Activated T-helper 1 cell treated with Interleukin-2 at 50 U/mL for 16 hours (primary cell): Measurements from ENCODE around the gene ZNF415.
"Not testable (repeated sequence)": the region's sequence is repeated elsewhere in the genome, so short reads cannot be mapped to it uniquely, and the experiment has no call there.

Experiments used
- DNase-seq: peaks from one replicate; pipeline ENCODE4 v3.0.0-alpha.2; 2020; ENCODE audit warnings: low read depth

The ZNF415 gene

GRCh38 chr19:53132141-53132991, at the start of gene ZNF415:
Gene ZNF415, minus strand, starts transcription at chr19:53132910. Its CDS starts 10,234 bp downstream, at chr19:53122676.
- DNase-seq, result peak; percentile 3

- DNase-seq, result no peak
Observed at GRCh38 chr19:53182202-53182601, 49.5 kb upstream of the ZNF415 start.

DNA sequence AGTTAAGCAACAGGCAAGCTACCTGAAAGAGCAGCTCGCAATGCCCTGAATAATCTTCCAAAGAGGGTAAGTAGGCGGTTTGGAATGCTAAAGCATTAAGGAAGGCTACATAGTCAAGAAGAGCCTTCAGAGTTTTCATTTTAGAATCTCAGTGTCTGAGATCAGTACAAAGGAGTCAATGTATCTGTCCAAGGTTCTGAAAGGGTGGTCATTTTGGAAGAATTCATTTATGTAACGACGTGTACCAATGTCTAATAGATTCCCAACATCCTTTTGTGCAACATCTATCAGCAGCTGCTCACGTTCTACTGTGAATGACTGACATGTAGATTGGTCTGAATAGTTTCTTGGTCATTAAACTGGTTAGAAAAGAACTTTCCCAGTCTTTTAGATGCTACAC, 45.3 kb upstream of the ZNF415 start:
- DNase-seq, result no peak

DNA sequence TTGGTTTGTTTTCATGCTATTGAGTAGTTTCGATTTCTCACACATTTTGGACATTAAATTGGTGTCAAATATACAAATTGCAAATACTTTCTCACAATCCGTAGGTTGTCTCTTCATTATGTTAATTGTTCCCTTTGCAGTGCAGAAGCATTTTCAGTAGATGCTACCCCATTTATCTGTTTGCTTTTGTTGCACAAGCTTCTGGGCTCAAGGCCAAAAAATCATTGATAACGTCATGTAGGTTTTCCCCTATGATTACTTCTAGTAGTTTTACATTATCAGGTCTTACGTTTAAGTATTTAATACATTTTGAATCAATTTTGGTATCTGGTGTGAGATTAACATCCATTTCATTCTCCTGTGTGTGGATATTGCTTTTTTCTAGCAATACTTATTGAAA, 40.2 kb upstream of the ZNF415 start:
- no peak for DNase-seq

GRCh38 chr19:53165691-53166091, 33.0 kb upstream of the ZNF415 start:
- DNase-seq, result no peak

DNA sequence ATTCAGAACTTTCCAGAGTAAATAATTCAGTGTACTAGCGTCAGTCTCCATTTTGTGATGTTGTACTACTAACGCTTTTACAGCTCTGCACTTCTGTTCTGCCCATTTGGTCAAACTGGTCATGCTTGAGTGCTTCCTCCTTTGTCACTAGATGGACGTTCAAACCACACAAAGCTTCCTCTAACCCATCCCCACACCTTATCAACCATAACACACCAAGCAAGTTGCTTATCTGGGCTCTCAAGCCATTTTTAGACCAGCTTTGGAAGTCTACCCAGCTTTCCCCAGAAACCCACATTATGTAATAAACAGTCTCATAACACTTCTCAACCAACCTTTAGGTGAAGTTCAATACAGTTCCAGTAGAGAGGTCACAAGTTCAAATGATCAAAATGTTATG, 28.4 kb upstream of the ZNF415 start:
- DNase-seq, result no peak

GRCh38 chr19:53160350-53160749, 27.6 kb upstream of the ZNF415 start:
- no peak for DNase-seq

DNA sequence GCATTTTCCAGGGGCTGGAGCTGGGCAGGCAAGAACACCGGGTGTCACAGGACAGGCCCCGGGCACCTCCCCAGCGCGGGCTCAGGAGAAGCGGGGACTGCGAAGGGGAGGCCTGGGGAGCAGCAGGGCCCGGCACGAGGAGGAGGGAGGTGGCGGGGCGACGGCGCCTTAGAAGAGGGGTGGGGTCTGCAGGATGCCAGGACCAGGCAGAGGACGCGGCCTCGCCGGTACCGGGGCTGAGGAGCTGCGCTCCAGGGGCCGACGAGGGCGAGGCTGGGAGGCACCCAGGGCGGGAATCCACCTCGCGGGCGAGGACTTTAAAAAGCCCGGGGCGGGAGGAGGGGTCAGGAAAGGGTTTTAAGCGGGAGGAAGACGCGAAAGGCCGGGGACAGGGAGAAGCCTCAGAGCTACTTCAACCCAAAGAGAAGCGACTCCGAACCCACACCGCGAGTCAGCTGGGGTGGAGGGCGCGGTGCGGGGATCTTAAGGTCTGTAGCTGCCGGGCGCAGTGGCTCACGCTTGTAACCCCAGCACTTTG, 25.5 kb upstream of the ZNF415 start:
- peak; percentile 2 for DNase-seq

GRCh38 chr19:53157626-53158025, 24.9 kb upstream of the ZNF415 start:
- no peak for DNase-seq

DNA sequence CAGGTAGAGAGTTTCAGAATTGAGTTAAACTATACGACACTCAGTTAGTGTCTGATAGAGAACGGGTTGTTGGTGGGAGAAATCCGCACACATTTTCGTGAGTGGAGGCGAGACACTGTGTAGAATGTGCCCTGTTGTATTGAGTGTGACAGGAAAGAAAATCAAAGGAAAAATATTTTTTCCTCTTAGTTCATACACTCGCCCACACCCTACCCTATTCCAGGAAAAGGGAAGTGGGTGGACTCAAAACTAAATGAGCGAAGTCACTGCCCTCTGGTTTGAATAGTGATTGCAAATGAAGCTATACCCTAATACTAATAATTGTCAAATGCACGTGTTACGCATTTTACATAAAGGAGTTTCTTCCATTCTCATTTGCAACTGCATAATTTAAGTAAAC, 24.1 kb upstream of the ZNF415 start:
- no peak for DNase-seq

GRCh38 chr19:53147645-53148044, 14.9 kb upstream of the ZNF415 start:
- no peak for DNase-seq

DNA sequence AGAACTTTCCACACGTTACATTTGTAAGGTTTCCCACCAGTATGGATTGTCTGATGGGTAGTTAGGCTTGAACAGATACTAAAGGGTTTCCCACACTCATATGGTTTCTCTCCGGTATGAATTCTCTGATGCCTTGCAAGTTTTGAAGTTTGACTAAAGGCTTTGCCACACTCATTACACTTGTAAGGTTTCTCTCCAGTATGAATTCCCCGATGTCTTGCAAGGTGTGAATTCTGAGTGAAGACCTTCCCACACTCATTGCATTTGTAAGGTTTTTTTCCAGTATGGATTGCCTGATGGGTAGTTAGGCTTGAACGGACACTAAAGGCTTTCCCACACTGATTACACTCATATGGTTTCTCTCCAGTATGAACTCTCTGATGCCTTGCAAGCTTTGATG, 7.6 kb upstream of the ZNF415 start:
- DNase-seq, result no peak

DNA sequence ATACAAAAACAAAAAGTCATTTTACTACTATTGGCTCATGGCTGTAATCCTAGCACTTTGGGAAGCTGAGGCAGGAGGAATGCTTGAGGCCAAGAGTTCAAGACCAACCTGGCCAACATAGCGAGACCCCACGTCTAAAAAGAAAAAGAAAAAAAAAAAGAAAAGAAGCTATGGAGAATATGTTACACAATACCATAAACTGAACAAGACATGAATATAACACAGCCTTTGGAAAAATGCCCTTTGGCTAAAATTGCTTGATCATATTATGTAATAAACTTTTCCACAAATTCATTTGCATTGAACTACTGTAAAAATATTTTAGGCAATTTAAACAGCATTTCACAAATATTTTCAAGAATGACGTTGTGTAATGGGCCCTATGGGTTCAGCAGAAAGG, 3.7 kb upstream of the ZNF415 start:
- no peak for DNase-seq

DNA sequence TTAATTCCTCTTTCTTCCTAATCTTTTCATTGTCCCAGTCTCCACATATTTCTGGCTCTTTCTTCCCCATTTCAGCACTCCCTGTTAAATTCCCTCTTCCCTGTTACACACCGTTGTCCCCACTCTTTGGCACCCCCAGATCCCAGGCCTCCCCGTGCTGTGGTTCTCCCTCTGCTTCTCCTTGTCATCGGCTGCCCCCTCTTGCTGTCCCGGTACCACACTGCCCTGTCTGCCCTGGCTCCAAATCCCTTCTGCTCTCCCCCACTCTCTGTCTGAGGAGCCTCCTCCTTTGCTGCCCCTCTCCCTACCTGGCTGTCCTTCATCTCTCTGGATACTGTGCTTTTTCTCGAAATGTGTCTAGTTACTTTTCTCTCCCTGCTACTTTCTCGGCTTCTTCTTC, 983 bp downstream of the ZNF415 start:
- DNase-seq, result no peak

DNA sequence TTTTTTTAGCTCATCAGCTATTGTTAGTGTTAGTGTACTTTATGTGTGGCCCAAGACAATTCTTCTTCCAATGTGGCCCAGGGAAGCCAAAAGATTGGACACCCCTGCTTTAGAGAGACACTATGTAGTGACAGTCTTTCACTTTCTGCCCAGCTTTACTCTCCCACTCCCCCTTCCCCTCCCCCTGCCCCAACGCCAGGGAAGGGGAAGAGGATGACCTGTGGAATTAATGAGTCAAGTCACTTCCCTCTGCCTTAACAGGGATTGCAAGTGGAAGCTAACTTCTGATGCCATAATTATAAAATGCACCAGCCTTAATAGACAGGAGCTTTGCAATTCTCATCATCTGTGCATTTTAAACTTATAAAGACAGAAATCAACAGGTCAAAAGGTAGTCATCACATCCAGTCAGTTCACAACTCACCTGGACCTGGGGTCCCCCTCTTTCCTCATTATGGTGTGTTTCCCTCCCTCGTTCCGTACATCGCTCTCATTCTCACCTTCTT, 1.6 kb downstream of the ZNF415 start:
- no peak for DNase-seq

DNA sequence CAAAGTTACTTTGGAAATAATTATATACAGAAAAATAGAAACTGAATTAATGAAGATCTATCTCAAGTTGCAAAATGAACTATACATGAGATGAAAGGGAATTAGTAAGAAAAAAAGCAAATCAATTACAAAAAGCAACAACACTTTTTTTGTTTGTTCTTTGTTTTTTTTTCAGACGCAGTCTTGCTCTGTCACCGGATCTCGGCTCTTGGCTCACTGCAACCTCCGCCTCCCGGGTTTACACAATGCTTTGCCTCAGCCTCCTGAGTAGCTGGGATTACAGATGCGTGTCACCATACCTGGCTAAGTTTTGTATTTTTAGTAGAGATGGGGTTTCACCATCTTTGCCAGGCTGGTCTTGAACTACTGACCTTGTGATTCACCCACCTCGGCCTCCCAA, 2.2 kb downstream of the ZNF415 start:
- DNase-seq, result no peak

- not testable (repeated sequence) for DNase-seq
Observed at GRCh38 chr19:53126733-53127526, 5.8 kb downstream of the ZNF415 start.

DNA sequence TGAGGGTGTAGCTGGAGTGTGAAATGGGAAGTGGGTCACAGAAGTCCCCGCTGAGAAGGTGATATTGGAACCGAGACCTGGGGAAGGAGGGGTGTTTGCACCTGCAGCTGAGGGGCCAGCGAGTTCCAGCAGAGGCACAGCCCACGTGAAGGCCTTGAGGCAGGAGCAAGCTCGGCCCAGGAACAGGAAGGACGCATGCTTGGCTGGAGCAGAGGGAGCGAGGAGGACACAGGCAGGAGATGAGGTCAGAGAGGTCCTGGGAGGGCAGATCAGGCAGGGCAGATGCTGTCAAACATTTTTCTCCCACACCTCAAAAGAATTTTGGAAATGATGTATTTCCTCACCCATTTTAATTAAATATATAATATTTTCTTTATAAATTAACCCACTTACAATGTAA, 9.3 kb downstream of the ZNF415 start:
- no peak for DNase-seq

DNA sequence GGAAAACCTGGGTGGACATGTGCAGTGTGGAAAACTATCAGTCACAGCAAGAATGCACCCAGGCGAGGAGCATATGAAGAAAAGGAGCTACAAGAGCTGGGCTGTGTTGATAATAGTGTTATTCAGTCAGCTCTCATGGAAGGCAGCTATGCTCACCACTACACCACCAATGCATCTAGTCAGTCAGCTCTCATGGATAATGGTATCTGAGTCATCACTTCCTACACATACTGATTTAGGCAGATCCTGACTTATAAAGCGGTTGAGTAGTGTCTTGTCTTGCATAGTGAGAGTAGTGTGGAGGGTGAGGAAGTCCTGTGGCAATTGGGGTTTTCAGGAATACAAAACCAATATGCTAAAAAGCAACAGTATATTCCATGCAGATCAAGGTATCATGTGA, 20.4 kb downstream of the ZNF415 start:
- no peak for DNase-seq

DNA sequence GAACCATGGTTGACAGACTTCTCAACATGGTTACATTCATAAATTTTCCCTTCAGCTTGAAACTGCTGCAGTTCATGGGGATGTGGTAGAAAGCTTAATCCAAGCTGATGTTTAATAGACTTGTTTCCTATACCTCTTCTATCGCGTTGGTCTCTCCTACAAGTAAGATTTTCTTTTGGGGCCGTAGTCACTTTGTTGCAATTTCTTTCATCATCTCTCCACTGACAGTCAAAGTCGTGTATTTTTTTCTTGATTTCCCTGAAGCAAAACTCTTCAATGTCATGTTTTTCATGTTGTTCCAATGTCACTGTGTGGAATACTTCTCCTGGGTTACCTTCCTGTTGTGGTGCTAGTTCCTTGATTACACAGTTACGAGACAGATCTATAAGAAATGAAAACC, 23.2 kb downstream of the ZNF415 start:
- DNase-seq, result no peak

GRCh38 chr19:53103234-53104203, 29.2 kb downstream of the ZNF415 start, which contains the start of gene ZNF160:
Gene ZNF160, minus strand, starts transcription at chr19:53103422. Its CDS starts 17,146 bp downstream, at chr19:53086276.
- DNase-seq, result peak; percentile 98
